Measurements from ENCODE around the gene DYNC1I1. TPM values are rescaled to one million over a fixed set of nuclear protein-coding genes. Genes with fewer than 3 reads are reported as not detected.

Gene DYNC1I1
- total RNA-seq (2014; rRNA removed; shearing (Covaris generic)), result 1.4 and 1.8 TPM in 2 replicates

- peak; percentile 85 for DNase-seq
- no peaks in the 10 kb centered on the region for H3K36me3 ChIP-seq (replicated peaks; ENCODE audit: control insufficient read depth, insufficient read depth, low read length)
- peak within 1 kb of the TSS; percentile 49 for H3K4me3 ChIP-seq (ENCODE audit: insufficient read depth, low read depth, low read length)
- peaks cover 21% of the 10 kb centered on the region for H3K27me3 ChIP-seq (ENCODE audit: control insufficient read depth, insufficient read depth, low read length)
Observed at GRCh38 chr7:95772298-95772770, at the start of gene DYNC1I1. TSS of gene DYNC1I1 (plus strand) at chr7:95772554. CDS start at chr7:95804730, 32,176 bp downstream.

- H3K4me3 ChIP-seq (ENCODE audit: insufficient read depth, low read depth, low read length), result no peak overlapping the region
- H3K36me3 ChIP-seq (replicated peaks; ENCODE audit: control insufficient read depth, insufficient read depth, low read length), result no peaks in the 10 kb centered on the region
- DNase-seq, result peak; percentile 58
- no peaks in the 10 kb centered on the region for H3K27me3 ChIP-seq (ENCODE audit: control insufficient read depth, insufficient read depth, low read length)
Observed at GRCh38 chr7:95723583-95724180, 48.7 kb upstream of the DYNC1I1 start.

GRCh38 chr7:95725205-95725604 is 47.1 kb upstream of the DYNC1I1 start:
- no peaks in the 10 kb centered on the region for H3K36me3 ChIP-seq (replicated peaks; ENCODE audit: control insufficient read depth, insufficient read depth, low read length)
- no peak overlapping the region for H3K4me3 ChIP-seq (ENCODE audit: insufficient read depth, low read depth, low read length)
- DNase-seq, result peak; percentile 16
- no peaks in the 10 kb centered on the region for H3K27me3 ChIP-seq (ENCODE audit: control insufficient read depth, insufficient read depth, low read length)

- Histone ChIP-seq H3K36me3 (replicated peaks; ENCODE audit: control insufficient read depth, insufficient read depth, low read length) (no peaks in the 10 kb centered on the region), H3K27me3 (ENCODE audit: control insufficient read depth, insufficient read depth, low read length) (no peaks in the 10 kb centered on the region), H3K4me3 (ENCODE audit: insufficient read depth, low read depth, low read length) (no peak overlapping the region)
- no peak for DNase-seq
Observed at GRCh38 chr7:95730493-95731280, 41.7 kb upstream of the DYNC1I1 start.

- H3K4me3 ChIP-seq (ENCODE audit: insufficient read depth, low read depth, low read length), result no peak overlapping the region
- no peak for DNase-seq
- H3K36me3 ChIP-seq (replicated peaks; ENCODE audit: control insufficient read depth, insufficient read depth, low read length), result no peaks in the 10 kb centered on the region
- H3K27me3 ChIP-seq (ENCODE audit: control insufficient read depth, insufficient read depth, low read length), result no peaks in the 10 kb centered on the region
Observed at GRCh38 chr7:95736635-95737034, 35.7 kb upstream of the DYNC1I1 start.

GRCh38 chr7:95737828-95738505 is 34.4 kb upstream of the DYNC1I1 start:
- H3K4me3 ChIP-seq (ENCODE audit: insufficient read depth, low read depth, low read length), result no peak overlapping the region
- no peaks in the 10 kb centered on the region for H3K36me3 ChIP-seq (replicated peaks; ENCODE audit: control insufficient read depth, insufficient read depth, low read length)
- no peaks in the 10 kb centered on the region for H3K27me3 ChIP-seq (ENCODE audit: control insufficient read depth, insufficient read depth, low read length)
- no peak for DNase-seq

- no peak overlapping the region for H3K4me3 ChIP-seq (ENCODE audit: insufficient read depth, low read depth, low read length)
- no peak for DNase-seq
- H3K36me3 ChIP-seq (replicated peaks; ENCODE audit: control insufficient read depth, insufficient read depth, low read length), result no peaks in the 10 kb centered on the region
- no peaks in the 10 kb centered on the region for H3K27me3 ChIP-seq (ENCODE audit: control insufficient read depth, insufficient read depth, low read length)
Observed at GRCh38 chr7:95749044-95749443, 23.3 kb upstream of the DYNC1I1 start.

- no peak for DNase-seq
- Histone ChIP-seq H3K36me3 (replicated peaks; ENCODE audit: control insufficient read depth, insufficient read depth, low read length) (no peaks in the 10 kb centered on the region), H3K27me3 (ENCODE audit: control insufficient read depth, insufficient read depth, low read length) (no peaks in the 10 kb centered on the region), H3K4me3 (ENCODE audit: insufficient read depth, low read depth, low read length) (no peak overlapping the region)
Observed at GRCh38 chr7:95749515-95749914, 22.8 kb upstream of the DYNC1I1 start.

GRCh38 chr7:95753440-95753839 is 18.9 kb upstream of the DYNC1I1 start:
- DNase-seq, result no peak
- no peaks in the 10 kb centered on the region for H3K36me3 ChIP-seq (replicated peaks; ENCODE audit: control insufficient read depth, insufficient read depth, low read length)

GRCh38 chr7:95755277-95755934 is 16.9 kb upstream of the DYNC1I1 start:
- Histone ChIP-seq H3K27me3 (ENCODE audit: control insufficient read depth, insufficient read depth, low read length) (no peaks in the 10 kb centered on the region), H3K36me3 (replicated peaks; ENCODE audit: control insufficient read depth, insufficient read depth, low read length) (no peaks in the 10 kb centered on the region), H3K4me3 (ENCODE audit: insufficient read depth, low read depth, low read length) (no peak overlapping the region)
- DNase-seq, result no peak

More at GRCh38 chr7:95753440-95753839, 18.9 kb upstream of the DYNC1I1 start:
- Histone ChIP-seq H3K4me3 (ENCODE audit: insufficient read depth, low read depth, low read length) (no peak overlapping the region), H3K27me3 (ENCODE audit: control insufficient read depth, insufficient read depth, low read length) (no peaks in the 10 kb centered on the region)

- Histone ChIP-seq H3K27me3 (ENCODE audit: control insufficient read depth, insufficient read depth, low read length) (no peaks in the 10 kb centered on the region), H3K4me3 (ENCODE audit: insufficient read depth, low read depth, low read length) (no peak overlapping the region), H3K36me3 (replicated peaks; ENCODE audit: control insufficient read depth, insufficient read depth, low read length) (no peaks in the 10 kb centered on the region)
- DNase-seq, result no peak
Observed at GRCh38 chr7:95758187-95758586, 14.2 kb upstream of the DYNC1I1 start.

GRCh38 chr7:95766086-95766485 is 6.3 kb upstream of the DYNC1I1 start:
- no peak overlapping the region for H3K4me3 ChIP-seq (ENCODE audit: insufficient read depth, low read depth, low read length)
- H3K27me3 ChIP-seq (ENCODE audit: control insufficient read depth, insufficient read depth, low read length), result no peaks in the 10 kb centered on the region; the same call in 1 of the 2 replicates
- no peaks in the 10 kb centered on the region for H3K36me3 ChIP-seq (replicated peaks; ENCODE audit: control insufficient read depth, insufficient read depth, low read length)
- DNase-seq, result no peak

GRCh38 chr7:95766657-95767056 is 5.7 kb upstream of the DYNC1I1 start:
- no peak overlapping the region for H3K4me3 ChIP-seq (ENCODE audit: insufficient read depth, low read depth, low read length)
- DNase-seq, result no peak
- H3K27me3 ChIP-seq (ENCODE audit: control insufficient read depth, insufficient read depth, low read length), result no peaks in the 10 kb centered on the region; the same call in 1 of the 2 replicates
- no peaks in the 10 kb centered on the region for H3K36me3 ChIP-seq (replicated peaks; ENCODE audit: control insufficient read depth, insufficient read depth, low read length)

- DNase-seq, result peak; percentile 62
- peaks cover 21% of the 10 kb centered on the region for H3K27me3 ChIP-seq (ENCODE audit: control insufficient read depth, insufficient read depth, low read length)
- H3K36me3 ChIP-seq (replicated peaks; ENCODE audit: control insufficient read depth, insufficient read depth, low read length), result no peaks in the 10 kb centered on the region
- peak overlapping the region; percentile 49 for H3K4me3 ChIP-seq (ENCODE audit: insufficient read depth, low read depth, low read length)
Observed at GRCh38 chr7:95772771-95773581, 622 bp downstream of the DYNC1I1 start.
